ENCODE data around the gene CORO7.

The CORO7 gene

DNA sequence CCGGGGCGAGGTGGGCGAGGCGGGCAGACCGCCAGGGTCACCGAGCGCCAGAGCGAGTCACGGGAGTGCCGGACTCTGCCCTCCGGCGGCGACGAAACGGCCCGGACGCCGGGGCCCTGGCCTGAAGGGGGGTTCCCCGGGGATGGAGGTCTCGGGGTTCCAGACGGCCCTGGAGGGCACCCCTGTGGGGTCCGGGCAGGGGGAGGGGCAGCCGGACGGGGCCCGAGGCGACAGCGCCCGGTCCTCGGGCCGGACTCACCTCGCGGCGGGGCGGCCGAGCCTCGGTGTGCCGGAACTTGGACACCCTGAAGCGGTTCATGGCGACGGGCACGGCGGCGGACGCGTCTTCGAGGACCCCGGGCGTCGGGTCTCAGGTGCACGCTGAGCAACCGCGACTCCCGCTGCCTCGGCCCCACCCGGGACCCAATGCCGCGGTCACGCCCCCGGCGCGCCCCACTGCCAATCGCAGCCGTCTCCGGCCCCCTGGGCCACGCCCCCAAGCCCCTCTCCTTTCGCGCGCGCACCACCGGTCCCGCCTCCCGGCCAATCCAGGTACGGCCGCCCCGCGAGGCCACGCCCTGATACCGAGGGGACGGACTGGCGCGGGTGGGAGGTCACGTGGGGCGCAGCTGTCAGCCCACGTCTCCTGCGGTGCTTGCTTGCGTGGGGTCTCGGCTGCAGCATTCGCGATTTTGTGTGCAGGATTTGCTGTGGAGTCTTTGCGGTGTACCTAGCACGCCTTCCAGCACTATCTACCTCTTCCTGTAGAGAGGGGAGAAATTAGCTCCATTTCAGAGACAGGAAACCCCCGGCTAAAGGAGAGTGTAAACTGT is at the start of gene CORO7:
CORO7 (minus strand) TSS at position 397 of the 833 bp plus-strand sequence; CDS start at position 319, 78 bp downstream.
- peak within 1 kb of the TSS; percentile 64 for H3K4me3 ChIP-seq (ENCODE audit: low read depth, low read length)
- DNase-seq (ENCODE audit: low read depth, low spot score) = peak; percentile 86
- TF ChIP-seq, protein P1, sequence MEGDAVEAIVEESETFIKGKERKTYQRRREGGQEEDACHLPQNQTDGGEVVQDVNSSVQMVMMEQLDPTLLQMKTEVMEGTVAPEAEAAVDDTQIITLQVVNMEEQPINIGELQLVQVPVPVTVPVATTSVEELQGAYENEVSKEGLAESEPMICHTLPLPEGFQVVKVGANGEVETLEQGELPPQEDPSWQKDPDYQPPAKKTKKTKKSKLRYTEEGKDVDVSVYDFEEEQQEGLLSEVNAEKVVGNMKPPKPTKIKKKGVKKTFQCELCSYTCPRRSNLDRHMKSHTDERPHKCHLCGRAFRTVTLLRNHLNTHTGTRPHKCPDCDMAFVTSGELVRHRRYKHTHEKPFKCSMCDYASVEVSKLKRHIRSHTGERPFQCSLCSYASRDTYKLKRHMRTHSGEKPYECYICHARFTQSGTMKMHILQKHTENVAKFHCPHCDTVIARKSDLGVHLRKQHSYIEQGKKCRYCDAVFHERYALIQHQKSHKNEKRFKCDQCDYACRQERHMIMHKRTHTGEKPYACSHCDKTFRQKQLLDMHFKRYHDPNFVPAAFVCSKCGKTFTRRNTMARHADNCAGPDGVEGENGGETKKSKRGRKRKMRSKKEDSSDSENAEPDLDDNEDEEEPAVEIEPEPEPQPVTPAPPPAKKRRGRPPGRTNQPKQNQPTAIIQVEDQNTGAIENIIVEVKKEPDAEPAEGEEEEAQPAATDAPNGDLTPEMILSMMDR (IDR thresholded peaks at IDR 0.05; ENCODE audit: low read depth, low read length) = no peak
- in situ Hi-C loops (cut with HindIII; ENCODE audit: low sequenced_read_pairs) = no loop called here

DNA sequence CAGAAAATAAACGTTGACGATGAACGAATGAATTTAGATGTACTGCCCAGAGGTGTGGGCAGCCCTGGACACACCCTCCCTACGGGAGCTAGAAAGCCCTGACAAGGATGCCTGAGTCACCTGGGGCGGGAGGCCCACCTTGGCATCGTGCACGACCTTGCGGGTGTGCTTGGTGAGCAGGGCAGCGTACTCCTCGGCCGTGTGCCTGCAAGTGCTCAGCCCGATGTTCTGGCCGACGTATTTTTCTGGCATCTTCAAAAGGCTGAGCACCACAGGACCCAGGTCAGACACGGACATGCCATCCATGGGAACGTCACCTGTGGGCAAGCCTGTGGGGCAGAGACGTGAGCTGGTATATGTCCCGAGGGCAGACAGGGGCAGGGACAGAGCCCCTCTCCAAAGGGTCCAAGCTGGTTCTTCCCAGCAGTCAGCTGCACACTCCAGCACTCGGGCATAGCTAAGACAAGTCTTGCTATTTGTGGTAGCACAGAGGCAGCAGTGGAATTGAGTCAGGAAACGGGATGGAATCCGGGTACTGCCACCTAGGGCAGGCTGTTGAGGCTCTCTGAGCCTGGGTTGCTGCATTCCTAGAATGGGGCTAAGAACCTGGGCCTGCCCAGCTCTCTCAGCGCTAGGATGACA is 47.2 kb upstream of the CORO7 start:
- TF ChIP-seq, protein P1 (IDR thresholded peaks at IDR 0.05; ENCODE audit: low read depth, low read length) = no peak
- H3K4me3 ChIP-seq (ENCODE audit: low read depth, low read length) = no peak overlapping the region
- in situ Hi-C loops (cut with HindIII; ENCODE audit: low sequenced_read_pairs) = no loop called here
- DNase-seq (ENCODE audit: low read depth, low spot score) = no peak

DNA sequence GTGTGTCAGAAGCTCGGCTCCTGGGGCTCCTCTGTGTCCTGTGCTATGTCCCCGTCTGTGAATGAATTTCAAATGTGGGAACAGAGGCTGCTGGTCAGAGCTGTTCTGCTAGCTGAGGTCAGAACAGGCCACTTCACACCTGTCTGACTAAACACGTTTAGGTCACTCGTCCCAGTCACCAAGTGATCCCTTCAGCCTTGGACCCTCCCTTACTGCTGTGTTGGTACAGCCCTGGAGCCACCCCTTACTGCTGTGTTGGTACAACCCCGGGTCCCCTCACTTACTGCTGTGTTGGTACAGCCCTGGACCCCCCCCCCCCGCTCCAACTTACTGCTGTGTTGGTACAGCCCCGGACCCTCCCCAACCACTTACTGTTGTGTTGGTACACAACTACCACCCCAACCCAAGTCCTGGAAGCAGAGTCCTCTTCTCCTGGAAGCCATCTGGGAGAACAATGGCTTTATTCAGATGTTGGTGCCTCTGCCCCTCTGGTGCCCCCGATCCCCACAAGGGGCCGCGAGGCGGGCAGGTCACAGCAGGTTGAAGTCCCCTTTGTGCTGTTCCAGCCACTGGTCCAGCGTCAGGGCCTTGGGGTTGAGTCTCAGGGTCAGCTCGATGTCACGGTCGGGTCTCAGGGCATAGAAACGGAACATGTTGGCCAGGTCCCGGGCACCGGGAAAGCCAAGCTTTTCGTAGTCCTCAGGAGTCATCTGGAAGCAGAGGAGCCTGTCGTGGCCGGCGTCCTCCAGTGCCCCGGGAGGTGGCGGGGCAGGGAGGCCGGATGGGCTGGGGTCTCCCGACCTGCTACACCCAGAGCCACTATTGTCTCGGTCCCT is 45.1 kb upstream of the CORO7 start:
- in situ Hi-C loops (cut with HindIII; ENCODE audit: low sequenced_read_pairs) = no loop called here
- TF ChIP-seq, protein P1 (IDR thresholded peaks at IDR 0.05; ENCODE audit: low read depth, low read length) = no peak
- H3K4me3 ChIP-seq (ENCODE audit: low read depth, low read length) = no peak overlapping the region
- DNase-seq (ENCODE audit: low read depth, low spot score) = no peak

DNA sequence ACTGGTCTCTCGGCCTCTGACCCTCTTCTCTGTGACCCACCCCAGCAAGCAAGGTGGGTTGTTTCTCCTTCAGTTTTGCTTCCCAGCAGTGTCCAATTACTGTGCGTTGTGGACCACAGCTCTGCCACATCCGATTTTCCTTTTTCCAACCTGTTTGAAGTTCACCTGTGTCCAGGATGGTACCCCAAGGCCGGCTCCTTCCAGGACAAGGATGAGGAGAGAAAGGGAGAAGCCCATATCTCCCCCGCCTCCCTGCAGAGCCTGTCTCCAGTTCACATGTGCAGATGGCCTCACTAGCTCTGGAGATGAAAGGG is 44.5 kb upstream of the CORO7 start:
- DNase-seq (ENCODE audit: low read depth, low spot score) = no peak
- in situ Hi-C loops (cut with HindIII; ENCODE audit: low sequenced_read_pairs) = no loop called here
- TF ChIP-seq, protein P1 (IDR thresholded peaks at IDR 0.05; ENCODE audit: low read depth, low read length) = no peak
- H3K4me3 ChIP-seq (ENCODE audit: low read depth, low read length) = no peak overlapping the region

DNA sequence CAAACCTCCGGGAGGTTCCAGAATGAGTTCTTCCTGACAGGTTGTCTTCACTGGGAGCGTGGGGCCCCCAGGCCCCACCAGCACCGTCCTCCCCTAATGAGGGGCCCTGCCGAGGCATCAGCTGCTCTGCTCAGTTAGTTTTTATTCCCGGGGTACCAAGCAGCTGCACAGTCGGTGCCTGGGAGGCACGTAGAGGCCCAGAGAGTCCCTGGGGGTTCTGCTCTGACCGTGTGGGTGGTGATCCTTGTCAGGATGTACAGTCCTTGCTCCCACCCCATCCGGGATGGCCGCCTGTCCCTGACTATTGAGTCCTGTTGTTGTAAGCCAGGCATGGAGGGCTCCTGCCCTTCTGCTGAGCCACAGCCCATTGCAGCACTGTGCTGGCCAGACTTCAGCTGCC is 39.6 kb upstream of the CORO7 start:
- no peak overlapping the region for H3K4me3 ChIP-seq (ENCODE audit: low read depth, low read length)
- DNase-seq (ENCODE audit: low read depth, low spot score) = no peak
- TF ChIP-seq, protein P1 (IDR thresholded peaks at IDR 0.05; ENCODE audit: low read depth, low read length) = no peak
- in situ Hi-C loops (cut with HindIII; ENCODE audit: low sequenced_read_pairs) = no loop called here

DNA sequence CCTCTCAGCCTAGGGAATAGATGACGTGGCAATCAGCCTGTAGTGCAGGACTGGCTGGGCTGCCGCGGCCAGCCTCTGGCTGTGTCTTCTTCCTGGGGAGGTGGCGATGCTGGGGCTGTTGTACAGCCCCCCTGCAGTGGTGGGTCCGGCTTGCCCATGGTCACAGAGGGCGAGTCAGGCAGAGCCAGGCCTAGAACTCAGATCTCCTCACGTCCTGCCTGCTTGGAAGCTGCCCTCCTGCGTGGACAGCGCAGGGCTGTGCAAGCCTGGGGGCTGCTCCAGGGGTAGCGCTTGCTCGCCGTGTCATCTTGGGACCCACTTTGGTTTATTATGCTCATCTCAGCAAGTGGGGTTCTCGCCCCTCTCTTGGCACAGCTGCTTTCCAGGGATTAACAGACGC is 38.7 kb upstream of the CORO7 start:
- no peak for DNase-seq (ENCODE audit: low read depth, low spot score)
- H3K4me3 ChIP-seq (ENCODE audit: low read depth, low read length) = no peak overlapping the region
- in situ Hi-C loops (cut with HindIII; ENCODE audit: low sequenced_read_pairs) = no loop called here
- TF ChIP-seq, protein P1 (IDR thresholded peaks at IDR 0.05; ENCODE audit: low read depth, low read length) = no peak

Measured in astrocyte of the spinal cord (primary cell).